Body of pancreas (tissue), 4 donors: ENCODE measurements around the gene CSGALNACT2. TPM values are rescaled to one million over a fixed set of nuclear protein-coding genes. Genes with fewer than 3 reads are reported as not detected.

ENCODE experiments used
- ATAC-seq: fragments of 150-250 bp; one replicate; pipeline ENCODE4 v1.9.1; 2016
- DNase-seq, 4 donors: peaks; one replicate each; pipeline ENCODE4 v3.0.0-alpha.2; 2019
- H3K27ac ChIP-seq, 4 donors: fragments of 200-600 bp; sonication (generic); 1 replicate in 3 of 4; 2 replicates in 1 of 4; pipeline versions ENCODE4 v1.5.1 to v1.6.1; 2016 to 2019; ENCODE audit warnings: mild to moderate bottlenecking in 1 of 4, mixed read lengths in 1 of 4, moderate library complexity in 1 of 4
- H3K27me3 ChIP-seq, 2 donors: fragments of 200-600 bp; sonication (generic); one replicate each; pipeline ENCODE4 v1.6.0; 2016; ENCODE audit warnings: mild to moderate bottlenecking in 1 of 2
- H3K36me3 ChIP-seq, 2 donors: fragments of 200-600 bp; sonication (generic); replicated peaks in 1 of 2; 2 replicates each; pipeline ENCODE4 v1.5.1; 2016; ENCODE audit warnings: low read depth in 2 of 2; ENCODE audit not compliant: insufficient read depth in 1 of 2
- H3K4me1 ChIP-seq: fragments of 200-600 bp; sonication (generic); one replicate; pipeline ENCODE4 v1.6.0; 2016
- H3K4me3 ChIP-seq, 2 donors: fragments of 200-600 bp; sonication (generic); 1 replicate in 1 of 2; 2 replicates in 1 of 2; pipeline ENCODE4 v1.5.1; 2016 to 2019
- H3K9me3 ChIP-seq, 3 donors: fragments of 200-600 bp; sonication (generic); 1 replicate in 2 of 3; 2 replicates in 1 of 3; pipeline ENCODE4 v1.5.1; 2016
- CTCF ChIP-seq, 7 experiments: fragments of 450-650 bp in 4 of 7; fragments of 200-600 bp in 3 of 7; sonication (generic) in 3 of 7; IDR thresholded peaks; one replicate each; pipeline ENCODE4 v1.5.1; 2016 to 2019; ENCODE audit warnings: antibody characterized with exemption in 7 of 7
- POLR2A ChIP-seq, 3 donors: fragments of 450-650 bp; IDR thresholded peaks; one replicate each; pipeline ENCODE4 v1.6.1; 2016; ENCODE audit warnings: antibody characterized with exemption in 3 of 3, mild to moderate bottlenecking in 2 of 3
- WGBS, 2 donors: methylation state at CpG; one replicate each; pipeline ENCODE4 v1.1.5; 2017; 5-methylcytosine and 5-hydroxymethylcytosine counted together
- intact Hi-C: fragments of 100-400 bp; cut with DNase I; formaldehyde crosslinking; loops from one replicate; pipeline ENCODE4 v1.15.1; 2023
- total RNA-seq, 2 donors: library from RNA; depleted of rRNA; stranded (reverse); fragments of >200 nt; gene quantifications; one replicate each; pipeline ENCODE4 v1.1.0, GENCODE V29; 2016

The CSGALNACT2 gene
- total RNA-seq, 2 donors from 2014 or later: 6.9 to 9.6 TPM

GRCh38 chr10:43199684-43200537, 61.7 kb downstream of the CSGALNACT2 start:
- DNase-seq: no peak

GRCh38 chr10:43200538-43201390, 62.5 kb downstream of the CSGALNACT2 start:
- WGBS, 2 donors: 73 to 88% methylated on average over 2 to 13 of the region's 13 CpGs
- intact Hi-C loops: no loop called here
- H3K36me3 ChIP-seq: no peaks in the 10 kb centered on the region
- peak in 3 of 4 donors; percentile 0 to 7 (median 6) for DNase-seq
- H3K27me3 ChIP-seq: no peaks in the 10 kb centered on the region
- peaks cover 11% of the 10 kb centered on the region for H3K4me1 ChIP-seq
- no peak overlapping the region for H3K27ac ChIP-seq
- no peak for ATAC-seq
- no peaks in the 10 kb centered on the region for H3K9me3 ChIP-seq
- no peak overlapping the region for H3K4me3 ChIP-seq
- TF ChIP-seq POLR2A (IDR thresholded peaks at IDR 0.05) (no peak), CTCF (IDR thresholded peaks at IDR 0.05) (no peak)

More at GRCh38 chr10:43199684-43200537, 61.7 kb downstream of the CSGALNACT2 start:
- Histone ChIP-seq H3K36me3 (no peaks in the 10 kb centered on the region), H3K27me3 (no peaks in the 10 kb centered on the region), H3K4me3 (no peak overlapping the region), H3K9me3 (no peaks in the 10 kb centered on the region), H3K4me1 (peaks cover 11% of the 10 kb centered on the region), H3K27ac (no peak overlapping the region)
- no peak for TF ChIP-seq POLR2A (IDR thresholded peaks at IDR 0.05)
- no peak for TF ChIP-seq CTCF (IDR thresholded peaks at IDR 0.05)
- intact Hi-C loops: no loop called here
- WGBS, 2 donors: 83 to 88% methylated on average over 4 to 15 of the region's 15 CpGs
- no peak for ATAC-seq

GRCh38 chr10:43201545-43202131, 63.4 kb downstream of the CSGALNACT2 start:
- H3K36me3 ChIP-seq: no peaks in the 10 kb centered on the region
- 85 to 93% methylated on average over 5 to 11 of the region's 11 CpGs for WGBS, 2 donors
- H3K4me3 ChIP-seq: no peak overlapping the region
- no peak for ATAC-seq
- no peaks in the 10 kb centered on the region for H3K9me3 ChIP-seq
- H3K27ac ChIP-seq: no peak overlapping the region
- peaks cover 11% of the 10 kb centered on the region for H3K4me1 ChIP-seq
- no peak for TF ChIP-seq CTCF (IDR thresholded peaks at IDR 0.05)
- no peak for TF ChIP-seq POLR2A (IDR thresholded peaks at IDR 0.05)
- intact Hi-C loops: no loop called here
- no peaks in the 10 kb centered on the region for H3K27me3 ChIP-seq
- peak in 3 of 4 donors; percentile 2 to 11 (median 10) for DNase-seq

- no peak overlapping the region for H3K27ac ChIP-seq
- no peaks in the 10 kb centered on the region for H3K27me3 ChIP-seq
- no peaks in the 10 kb centered on the region for H3K36me3 ChIP-seq
- ATAC-seq: no peak
- TF ChIP-seq CTCF (IDR thresholded peaks at IDR 0.05): peak in 5 of 7 experiments; percentile 40 to 49 (median 44)
- no peak for TF ChIP-seq POLR2A (IDR thresholded peaks at IDR 0.05)
- H3K4me3 ChIP-seq: peak overlapping the region in 1 of 2 donors; percentile 9
- H3K9me3 ChIP-seq: no peaks in the 10 kb centered on the region
- WGBS, 2 donors: 1 to 2% methylated on average over 9 to 28 of the region's 29 CpGs
- H3K4me1 ChIP-seq: peaks cover 11% of the 10 kb centered on the region
- peak; percentile 19 to 27 (median 26) for DNase-seq
- intact Hi-C loops: no loop called here
Measured at GRCh38 chr10:43202224-43202656, 64.0 kb downstream of the CSGALNACT2 start.
